GM12873 (cell line): ENCODE measurements around the gene TMEM120A.

Source experiments
- CTCF ChIP-seq: IDR thresholded peaks from 2 replicates; pipeline ENCODE4 v1.5.1; 2012; ENCODE audit warnings: low read depth, mild to moderate bottlenecking, moderate library complexity, low read length, control low read depth; ENCODE audit not compliant: insufficient read depth; ENCODE audit errors: missing control alignments

The TMEM120A gene

GRCh38 chr7:75963381-75963995, 30.9 kb downstream of the TMEM120A start:
- TF ChIP-seq CTCF: no peak

GRCh38 chr7:75962607-75963380, 31.6 kb downstream of the TMEM120A start:
- TF ChIP-seq CTCF: no peak

GRCh38 chr7:75961218-75961617, 33.2 kb downstream of the TMEM120A start:
- TF ChIP-seq CTCF: peak; percentile 23

- TF ChIP-seq CTCF: no peak
Measured at GRCh38 chr7:75960372-75960771, 34.0 kb downstream of the TMEM120A start.

- no peak for TF ChIP-seq CTCF
Measured at GRCh38 chr7:75958802-75959543, 35.4 kb downstream of the TMEM120A start.

GRCh38 chr7:75957021-75957736, 37.2 kb downstream of the TMEM120A start:
- TF ChIP-seq CTCF: no peak

GRCh38 chr7:75955331-75955955, 39.0 kb downstream of the TMEM120A start:
- no peak for TF ChIP-seq CTCF
